ENCODE data around the gene CITED2. TPM values are rescaled to one million over a fixed set of nuclear protein-coding genes. Genes with fewer than 3 reads are reported as not detected.

Gene CITED2
- total and polyA plus RNA-seq, 2 experiments from 2014 or later, result 26.6 to 76.9 TPM

GRCh38 chr6:139418481-139419132 is 44.2 kb upstream of the CITED2 start:
- Histone ChIP-seq H2AFZ (no peak overlapping the region), H3F3A (replicated peaks; ENCODE audit: low read depth) (no peaks in the 10 kb centered on the region), H3K9me2 (ENCODE audit: insufficient read depth) (no peaks in the 10 kb centered on the region), H3K36me3 (ENCODE audit: insufficient read depth) (no peaks in the 10 kb centered on the region), H4K20me1 (replicated peaks; ENCODE audit: insufficient read depth) (no peaks in the 10 kb centered on the region), H3K27me3 (ENCODE audit: insufficient read depth) (no peaks in the 10 kb centered on the region), H3K4me1 (ENCODE audit: insufficient read depth) (peaks cover 4% of the 10 kb centered on the region; the same call in 1 of the 2 replicates), H3K79me2 (replicated peaks; ENCODE audit: insufficient read depth) (no peaks in the 10 kb centered on the region), H3K27ac (ENCODE audit: low read depth) (no peak overlapping the region), H3K4me2 (no peak overlapping the region), H3K4me3 (no peak overlapping the region)
- Mint-ChIP-seq H3K9me3 (no peaks in the 10 kb centered on the region), H3K4me3 (no peak overlapping the region), H3K27ac (no peak overlapping the region), H3K27me3 (ENCODE audit: insufficient read depth, low read depth, poor library complexity) (no peaks in the 10 kb centered on the region), H3K4me1 (no peaks in the 10 kb centered on the region; the same call in 2 of the 3 replicates), H3K36me3 (ENCODE audit: low read depth) (no peaks in the 10 kb centered on the region)
- no peak for ATAC-seq
- TF ChIP-seq CTCF (conservative IDR thresholded peaks at IDR 0.05; ENCODE audit: low read depth in 2 of 2) (no peak), ETS1 (IDR thresholded peaks at IDR 0.05) (no peak), STAT1 (IDR thresholded peaks at IDR 0.05; ENCODE audit: unreplicated experiment) (no peak), CREB1 (CRISPR knock-in tag; IDR thresholded peaks at IDR 0.05; ENCODE audit: low read depth) (no peak)
- no peak for DNase-seq (ENCODE audit: low spot score)

GRCh38 chr6:139416146-139416545 is 41.7 kb upstream of the CITED2 start:
- H3K9me3 Mint-ChIP-seq, result no peaks in the 10 kb centered on the region
- no peaks in the 10 kb centered on the region for H3K36me3 Mint-ChIP-seq (ENCODE audit: low read depth)
- Histone ChIP-seq H3K27ac (ENCODE audit: low read depth) (no peak overlapping the region), H3K79me2 (replicated peaks; ENCODE audit: insufficient read depth) (no peaks in the 10 kb centered on the region), H3K36me3 (ENCODE audit: insufficient read depth) (no peaks in the 10 kb centered on the region), H3F3A (replicated peaks; ENCODE audit: low read depth) (no peaks in the 10 kb centered on the region), H3K4me3 (no peak overlapping the region), H3K27me3 (ENCODE audit: insufficient read depth) (no peaks in the 10 kb centered on the region), H2AFZ (no peak overlapping the region), H4K20me1 (replicated peaks; ENCODE audit: insufficient read depth) (no peaks in the 10 kb centered on the region), H3K4me1 (ENCODE audit: insufficient read depth) (peaks cover 4% of the 10 kb centered on the region; the same call in 1 of the 2 replicates), H3K9me2 (ENCODE audit: insufficient read depth) (no peaks in the 10 kb centered on the region), H3K4me2 (no peak overlapping the region)
- H3K27ac Mint-ChIP-seq, result no peak overlapping the region
- no peaks in the 10 kb centered on the region; the same call in 2 of the 3 replicates for H3K4me1 Mint-ChIP-seq
- no peak overlapping the region for H3K4me3 Mint-ChIP-seq
- no peak for DNase-seq (ENCODE audit: low spot score)
- H3K27me3 Mint-ChIP-seq (ENCODE audit: insufficient read depth, low read depth, poor library complexity), result peaks cover 3% of the 10 kb centered on the region
- ATAC-seq, result no peak
- TF ChIP-seq STAT1 (IDR thresholded peaks at IDR 0.05; ENCODE audit: unreplicated experiment), result no peak
- no peak for TF ChIP-seq POLR2AphosphoS5 (IDR thresholded peaks at IDR 0.05; ENCODE audit: low read depth)
- no peak for TF ChIP-seq JUNB (IDR thresholded peaks at IDR 0.05; ENCODE audit: unreplicated experiment)
- TF ChIP-seq NANOG (IDR thresholded peaks at IDR 0.05; ENCODE audit: borderline replicate concordance), result no peak
- no peak for TF ChIP-seq CREB1 (CRISPR knock-in tag; IDR thresholded peaks at IDR 0.05; ENCODE audit: low read depth)
- no peak for TF ChIP-seq REST (IDR thresholded peaks at IDR 0.05; ENCODE audit: unreplicated experiment)
- TF ChIP-seq EZH2 (IDR thresholded peaks at IDR 0.05; ENCODE audit: low read depth, unreplicated experiment), result no peak
- TF ChIP-seq ETS1 (IDR thresholded peaks at IDR 0.05), result no peak
- TF ChIP-seq CTCF (conservative IDR thresholded peaks at IDR 0.05; ENCODE audit: low read depth in 2 of 2), result no peak
- TF ChIP-seq EZH2phosphoT487 (IDR thresholded peaks at IDR 0.05; ENCODE audit: unreplicated experiment), result no peak
- no peak for TF ChIP-seq ZNF331 (CRISPR knock-in tag; IDR thresholded peaks at IDR 0.05; ENCODE audit: low read depth)
